Esophagus (tissue), 2 donors: Measurements from ENCODE around the gene CUL9. TPM values are rescaled to one million over a fixed set of nuclear protein-coding genes. Genes with fewer than 3 reads are reported as not detected.

Source experiments
- H3K27ac ChIP-seq, 2 donors: one replicate each; pipeline ENCODE4 v1.5.1; 2013; ENCODE audit warnings: low read depth in 2 of 2, mild to moderate bottlenecking in 2 of 2, inconsistent platforms in 1 of 2, low read length in 1 of 2, moderate library complexity in 1 of 2
- H3K27me3 ChIP-seq, 2 donors: one replicate each; pipeline ENCODE4 v1.6.1; 2013; ENCODE audit warnings: low read length in 2 of 2, control low read depth in 1 of 2, mild to moderate bottlenecking in 1 of 2; ENCODE audit not compliant: insufficient read depth in 2 of 2, control insufficient read depth in 1 of 2
- H3K36me3 ChIP-seq, 2 donors: one replicate each; pipeline ENCODE4 v1.6.1; 2013; ENCODE audit warnings: low read length in 1 of 2; ENCODE audit not compliant: control insufficient read depth in 2 of 2, insufficient read depth in 2 of 2
- H3K4me1 ChIP-seq, 2 donors: one replicate each; pipeline ENCODE4 v1.6.1; 2013; ENCODE audit warnings: low read length in 1 of 2; ENCODE audit not compliant: control insufficient read depth in 2 of 2, insufficient read depth in 2 of 2
- H3K4me3 ChIP-seq, 2 donors: one replicate each; pipeline ENCODE4 v1.5.1; 2013; ENCODE audit warnings: low read length in 2 of 2, mild to moderate bottlenecking in 2 of 2, low read depth in 1 of 2, moderate library complexity in 1 of 2
- H3K9me3 ChIP-seq, 2 donors: one replicate each; pipeline ENCODE4 v1.6.1; 2013; ENCODE audit warnings: mild to moderate bottlenecking in 2 of 2, low read depth in 1 of 2, low read length in 1 of 2, moderate library complexity in 1 of 2; ENCODE audit not compliant: control insufficient read depth in 2 of 2, insufficient read depth in 1 of 2
- WGBS, 2 donors: extraction: QIAGEN DNeasy Blood & Tissue Kit; methylation state at CpG; one replicate each; pipeline ENCODE4 v1.1.7; 2013; 5-methylcytosine and 5-hydroxymethylcytosine counted together
- polyA plus RNA-seq, 2 donors: library from polyadenylated mRNA; stranded (reverse); fragments of 200-250 nt; gene quantifications; one replicate each; pipeline ENCODE4 v1.2.3, GENCODE V29; 2013
- donor health status: healthy with polysubstance abuse.
- donor health status: Bipolar disorder and iron deficiency.

CUL9 gene
- polyA plus RNA-seq, 2 donors: 26.6 to 64.9 TPM

DNA sequence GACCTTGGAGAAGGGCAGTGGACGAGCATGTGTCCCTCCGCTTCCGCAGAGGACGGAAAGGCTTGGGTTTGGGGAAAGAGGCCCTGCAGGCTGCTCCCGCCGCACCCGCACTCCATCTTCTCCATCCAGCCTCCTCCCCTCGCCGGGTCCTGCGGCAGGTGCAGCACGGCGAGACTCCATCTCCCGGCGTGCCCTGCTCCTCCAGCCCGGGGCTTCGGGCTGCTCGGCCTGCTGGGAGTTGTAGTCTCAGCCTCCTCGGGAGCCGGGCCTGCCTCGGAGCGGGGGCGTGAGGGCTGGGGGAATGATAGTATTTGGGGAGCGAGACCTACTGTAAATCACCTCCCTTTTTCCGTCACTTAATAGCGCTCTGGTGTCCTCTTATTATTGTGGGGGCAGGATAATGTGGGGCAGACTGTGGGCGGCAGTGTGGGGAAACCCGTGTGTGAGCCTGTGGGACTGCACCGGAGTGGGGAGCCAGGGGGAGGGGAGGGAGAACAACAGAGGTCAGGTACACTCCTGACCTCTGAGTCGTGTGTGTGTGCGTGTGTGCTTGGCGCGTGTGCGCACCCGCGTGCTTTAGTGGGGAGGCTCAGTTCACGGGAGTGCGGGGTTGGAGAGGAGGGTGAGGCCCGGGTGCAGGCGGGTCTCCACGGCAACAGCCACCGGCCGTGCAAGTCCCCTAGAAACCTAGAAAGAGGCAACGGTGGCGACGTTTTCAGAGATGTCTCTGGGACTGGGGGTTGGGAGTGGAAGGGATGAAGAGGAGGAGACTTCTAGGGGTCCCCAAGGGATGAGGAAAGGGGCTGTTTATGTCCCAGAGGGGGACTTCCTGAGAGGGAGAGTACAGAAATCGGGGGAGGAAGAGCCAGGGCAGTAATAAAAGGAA is 65.4 kb downstream of the CUL9 start:
- peaks cover 0 to 8% of the 10 kb centered on the region in 2 donors for H3K27me3 ChIP-seq
- peaks cover 0 to 3% of the 10 kb centered on the region in 2 donors for H3K9me3 ChIP-seq
- H3K36me3 ChIP-seq: no peaks in the 10 kb centered on the region
- peak overlapping the region; percentile 34 to 41 for H3K4me3 ChIP-seq
- WGBS, 2 donors: 4 to 5% methylated on average over 46 of the region's 46 CpGs
- peaks cover 6 to 8% of the 10 kb centered on the region in 2 donors for H3K4me1 ChIP-seq
- no peak overlapping the region for H3K27ac ChIP-seq

DNA sequence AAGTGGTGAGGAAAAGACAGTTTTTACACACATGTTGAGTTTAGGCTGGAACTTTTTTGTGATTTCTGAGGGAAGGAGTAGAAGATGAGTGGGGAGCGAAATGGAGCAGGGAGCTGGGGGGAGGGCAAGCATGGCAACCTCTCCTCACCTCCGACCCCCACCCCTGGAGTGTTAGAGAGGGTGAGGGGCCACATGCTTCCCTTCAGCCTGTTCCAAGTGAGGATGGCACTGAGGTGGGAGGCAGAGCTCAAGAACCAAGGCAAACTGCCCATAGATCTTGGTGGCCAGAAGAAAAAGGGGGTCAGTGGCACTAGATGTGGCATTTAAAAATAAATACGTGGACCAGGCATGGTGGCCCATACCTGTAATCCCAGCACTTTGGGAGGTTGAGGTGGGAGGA is 66.1 kb downstream of the CUL9 start:
- peaks cover 0 to 3% of the 10 kb centered on the region in 2 donors for H3K9me3 ChIP-seq
- no peaks in the 10 kb centered on the region for H3K36me3 ChIP-seq
- no peak overlapping the region for H3K4me3 ChIP-seq
- 82 to 87% methylated on average over 3 of the region's 3 CpGs for whole genome bisulfite sequencing, 2 donors
- peaks cover 0 to 2% of the 10 kb centered on the region in 2 donors for H3K27me3 ChIP-seq
- H3K4me1 ChIP-seq: peaks cover 6 to 8% of the 10 kb centered on the region in 2 donors
- H3K27ac ChIP-seq: no peak overlapping the region

DNA sequence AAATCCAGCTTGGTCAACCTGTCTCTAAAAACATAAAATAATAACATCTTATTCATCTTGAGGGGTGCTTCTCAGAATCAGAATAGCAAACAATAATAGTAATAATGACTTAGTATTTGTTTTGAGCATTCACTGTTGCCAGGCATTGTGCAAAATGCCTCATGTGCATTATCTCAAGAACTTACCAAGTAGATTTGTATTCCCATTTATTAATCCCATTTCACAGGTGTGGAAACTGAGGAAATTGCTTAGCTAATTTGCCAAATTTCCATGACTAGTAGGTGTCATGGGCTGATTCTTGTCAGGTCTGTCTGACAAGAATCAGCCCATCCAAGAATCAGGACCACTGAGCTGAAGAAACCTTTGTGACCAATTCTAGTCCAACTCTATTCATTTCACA is 66.8 kb downstream of the CUL9 start:
- no peak overlapping the region for H3K27ac ChIP-seq
- no peak overlapping the region for H3K4me3 ChIP-seq
- H3K9me3 ChIP-seq: no peaks in the 10 kb centered on the region
- H3K27me3 ChIP-seq: no peaks in the 10 kb centered on the region
- peaks cover under 1 to 8% of the 10 kb centered on the region in 2 donors for H3K4me1 ChIP-seq
- no peaks in the 10 kb centered on the region for H3K36me3 ChIP-seq

DNA sequence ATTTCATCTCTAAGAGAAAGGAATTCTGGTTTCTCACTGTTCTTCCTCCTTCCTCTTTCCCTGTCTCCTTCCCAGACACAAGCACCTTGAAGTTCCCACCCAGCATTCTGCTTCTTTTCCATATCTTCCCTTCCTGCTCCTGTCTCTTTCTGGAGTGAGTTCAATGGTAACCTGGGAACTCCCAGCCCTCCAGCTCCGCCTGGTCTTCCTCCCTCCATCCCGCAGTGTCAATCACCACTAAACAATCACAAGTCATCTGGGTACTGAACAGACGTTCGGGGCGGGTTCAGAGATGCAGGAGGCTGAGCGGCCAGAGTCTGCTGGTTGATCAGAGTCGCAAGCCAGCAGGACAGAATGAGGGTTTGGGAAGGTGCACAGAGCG is 69.0 kb downstream of the CUL9 start:
- Histone ChIP-seq H3K36me3 (no peaks in the 10 kb centered on the region), H3K4me1 (peaks cover 0 to 8% of the 10 kb centered on the region in 2 donors), H3K4me3 (no peak overlapping the region), H3K27me3 (no peaks in the 10 kb centered on the region), H3K27ac (no peak overlapping the region), H3K9me3 (no peaks in the 10 kb centered on the region)
- 17 to 20% methylated on average over 8 of the region's 8 CpGs for WGBS, 2 donors

DNA sequence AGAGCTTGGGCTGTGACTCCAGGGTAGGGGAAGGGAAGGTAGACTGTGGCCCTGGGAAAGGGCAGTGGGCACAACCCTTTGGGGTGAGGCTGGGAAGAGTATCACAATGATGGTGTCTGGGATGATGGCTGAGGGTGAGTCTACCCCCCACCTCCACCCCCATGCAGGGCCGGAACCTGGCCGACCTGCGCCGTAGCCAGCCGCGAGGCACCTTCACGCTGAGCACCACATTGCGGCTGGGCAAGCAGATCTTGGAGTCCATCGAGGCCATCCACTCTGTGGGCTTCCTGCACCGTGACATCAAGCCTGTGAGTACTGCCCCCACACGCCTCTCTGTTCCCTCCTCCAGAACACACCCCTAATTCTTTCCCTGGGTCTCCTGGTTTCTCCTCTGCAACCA is 71.4 kb downstream of the CUL9 start:
- 95% methylated on average over 11 of the region's 11 CpGs for WGBS, 2 donors
- no peaks in the 10 kb centered on the region for H3K4me1 ChIP-seq
- no peaks in the 10 kb centered on the region for H3K27me3 ChIP-seq
- no peak overlapping the region for H3K27ac ChIP-seq
- H3K36me3 ChIP-seq: no peaks in the 10 kb centered on the region
- H3K9me3 ChIP-seq: no peaks in the 10 kb centered on the region
- no peak overlapping the region for H3K4me3 ChIP-seq

DNA sequence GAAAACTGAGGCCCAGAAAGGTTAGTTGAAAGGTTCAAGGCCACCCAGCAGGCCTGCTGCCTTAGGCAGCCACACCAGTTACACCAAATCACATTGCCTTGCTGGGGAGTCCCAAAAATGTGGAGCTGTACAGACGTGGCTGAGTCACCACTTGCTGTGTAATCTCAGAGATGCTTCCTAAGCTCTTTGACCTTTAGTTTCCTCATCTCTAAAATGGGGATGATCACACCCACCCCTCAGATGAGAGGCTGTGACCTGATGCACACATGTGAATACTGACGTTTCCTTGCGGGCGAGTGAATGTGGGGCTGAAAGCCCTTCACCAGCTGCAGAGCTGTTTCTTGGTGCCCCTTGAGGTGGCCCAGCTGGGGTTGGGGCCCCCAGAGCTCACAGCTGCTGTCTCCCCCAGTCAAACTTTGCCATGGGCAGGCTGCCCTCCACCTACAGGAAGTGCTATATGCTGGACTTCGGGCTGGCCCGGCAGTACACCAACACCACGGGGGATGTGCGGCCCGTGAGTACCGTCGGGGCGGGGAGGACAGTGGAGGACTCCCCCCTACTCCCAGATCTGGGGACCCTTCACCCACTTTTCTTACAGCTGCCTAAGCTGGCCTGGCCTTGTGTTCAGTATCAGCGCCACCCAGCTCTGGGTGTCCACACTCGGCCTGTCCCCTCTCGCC is 72.3 kb downstream of the CUL9 start:
- H3K9me3 ChIP-seq: no peaks in the 10 kb centered on the region
- no peaks in the 10 kb centered on the region for H3K27me3 ChIP-seq
- no peaks in the 10 kb centered on the region for H3K4me1 ChIP-seq
- H3K36me3 ChIP-seq: no peaks in the 10 kb centered on the region
- no peak overlapping the region for H3K4me3 ChIP-seq
- no peak overlapping the region for H3K27ac ChIP-seq
- 88 to 90% methylated on average over 15 of the region's 15 CpGs for WGBS, 2 donors

DNA sequence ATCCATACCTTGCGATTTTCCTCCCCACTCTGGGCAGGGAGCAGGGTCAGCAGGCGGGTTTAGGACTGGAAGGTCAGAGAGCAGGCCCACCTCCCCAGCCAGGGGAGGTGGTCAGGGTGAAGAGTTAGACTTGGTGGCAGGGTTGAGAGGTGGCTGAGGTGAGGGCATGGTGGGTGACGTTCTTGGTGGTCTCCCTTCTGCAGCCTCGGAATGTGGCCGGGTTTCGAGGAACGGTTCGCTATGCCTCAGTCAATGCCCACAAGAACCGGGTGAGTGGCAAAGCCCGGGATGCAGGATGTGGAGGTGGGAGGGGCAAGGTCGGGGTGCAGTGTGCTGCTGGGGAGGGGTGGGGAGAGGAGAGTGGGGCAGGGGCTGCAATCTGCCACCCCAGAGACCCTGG is 72.8 kb downstream of the CUL9 start:
- H3K9me3 ChIP-seq: no peaks in the 10 kb centered on the region
- 82 to 83% methylated on average over 11 of the region's 11 CpGs for WGBS, 2 donors
- H3K27ac ChIP-seq: no peak overlapping the region
- no peaks in the 10 kb centered on the region for H3K27me3 ChIP-seq
- H3K4me3 ChIP-seq: no peak overlapping the region
- no peaks in the 10 kb centered on the region for H3K36me3 ChIP-seq
- no peaks in the 10 kb centered on the region for H3K4me1 ChIP-seq

DNA sequence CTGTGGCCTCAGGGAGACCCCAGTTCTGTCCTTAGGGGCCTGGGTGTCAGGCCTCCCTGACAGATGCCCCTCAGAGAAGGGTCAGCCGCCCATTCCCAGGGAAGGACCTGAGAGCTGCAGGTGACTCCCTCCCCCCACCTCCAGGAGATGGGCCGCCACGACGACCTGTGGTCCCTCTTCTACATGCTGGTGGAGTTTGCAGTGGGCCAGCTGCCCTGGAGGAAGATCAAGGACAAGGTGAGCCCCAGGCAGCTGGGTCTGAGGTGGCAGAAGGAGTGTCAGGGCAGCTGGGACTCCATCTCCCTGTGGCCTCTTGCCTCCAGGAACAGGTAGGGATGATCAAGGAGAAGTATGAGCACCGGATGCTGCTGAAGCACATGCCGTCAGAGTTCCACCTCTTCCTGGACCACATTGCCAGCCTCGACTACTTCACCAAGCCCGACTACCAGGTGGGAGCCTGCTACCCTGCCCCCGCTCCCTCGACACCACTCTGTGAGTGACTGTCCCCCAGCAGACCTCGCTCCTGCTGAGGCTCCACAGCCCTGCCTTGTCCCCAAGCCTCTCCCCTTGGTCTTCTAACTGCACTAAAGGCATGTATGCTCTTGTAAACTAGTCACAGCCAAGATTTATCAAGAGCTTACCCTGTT is 73.5 kb downstream of the CUL9 start:
- no peaks in the 10 kb centered on the region for H3K27me3 ChIP-seq
- H3K4me3 ChIP-seq: no peak overlapping the region

DNA sequence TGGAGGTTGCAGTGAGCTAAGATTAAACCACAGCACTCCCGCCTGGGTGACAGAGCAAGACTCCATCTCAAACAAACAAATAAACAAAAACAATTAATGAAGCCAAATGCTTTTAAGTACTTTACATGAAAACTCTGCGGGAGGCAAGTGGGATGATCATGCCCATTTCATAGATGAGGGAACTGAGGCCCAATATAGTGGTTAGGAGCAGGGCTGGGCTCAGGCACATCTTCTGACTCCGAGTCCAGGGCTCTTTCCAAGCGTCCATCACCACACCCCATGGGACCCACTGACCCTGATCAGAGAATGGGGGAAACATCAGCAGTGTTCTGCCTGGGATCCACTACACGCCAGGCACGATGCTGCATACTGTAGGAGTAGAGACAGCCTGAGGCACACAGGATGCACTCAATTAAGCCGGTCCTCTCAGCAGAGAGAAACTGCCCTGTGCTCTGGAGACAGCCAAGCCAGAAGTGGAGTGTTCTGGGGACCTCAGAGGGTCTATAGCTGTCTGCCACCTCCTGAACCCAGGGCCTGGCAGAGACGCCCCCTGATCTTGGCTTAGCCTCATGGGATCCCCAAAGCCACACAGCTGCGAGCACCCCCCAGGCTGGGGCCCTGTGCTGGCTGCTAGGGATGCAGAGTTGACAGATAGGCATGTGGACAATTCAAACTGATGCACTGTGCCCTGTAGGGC is 74.8 kb downstream of the CUL9 start:
- H3K27me3 ChIP-seq: no peaks in the 10 kb centered on the region
- no peak overlapping the region for H3K27ac ChIP-seq
- H3K36me3 ChIP-seq: no peaks in the 10 kb centered on the region
- H3K4me3 ChIP-seq: no peak overlapping the region
- H3K9me3 ChIP-seq: no peaks in the 10 kb centered on the region
- H3K4me1 ChIP-seq: no peaks in the 10 kb centered on the region
- 87% methylated on average over 9 of the region's 9 CpGs for WGBS, 2 donors

More for the DNA sequence above, 73.5 kb downstream of the CUL9 start:
- Histone ChIP-seq H3K4me1 (no peaks in the 10 kb centered on the region), H3K9me3 (no peaks in the 10 kb centered on the region), H3K27ac (no peak overlapping the region), H3K36me3 (no peaks in the 10 kb centered on the region)
- WGBS, 2 donors: 60 to 69% methylated on average over 11 of the region's 11 CpGs
